Renal pelvis (tissue), 12 donors: ENCODE results near the gene PKD2. TPM values are rescaled to one million over a fixed set of nuclear protein-coding genes. Genes with fewer than 3 reads are reported as not detected.

ENCODE experiments used
- DNase-seq: peaks from one replicate; pipeline ENCODE4 v3.0.0-alpha.2; 2013
- long read RNA-seq, 16 experiments: transcript quantifications; one replicate each; lab custom pipeline, GENCODE V29; 2026
- polyA plus RNA-seq, 3 donors: library from polyadenylated mRNA; unstranded; fragments of 120-200 nt; gene quantifications; one replicate each; pipeline ENCODE4 v1.2.1, GENCODE V29; 2013; ENCODE audit not compliant: insufficient read length in 3 of 3

PKD2 gene
- polyA plus RNA-seq = 10 to 100 TPM; 66.3 to 86.2 (median 68.0) TPM
- long read RNA-seq, donor 1, full-length matches to known transcripts = 5 of 28 reads
- long read RNA-seq, donor 1, partial matches to known transcripts = 23 of 28 reads
- long read RNA-seq, donor 1, other reads (novel, unspliced or antisense) = 0 of 28 reads
- long read RNA-seq, donor 2, full-length matches to known transcripts = 2 of 7 reads
- long read RNA-seq, donor 2, partial matches to known transcripts = 5 of 7 reads
- long read RNA-seq, donor 2, other reads (novel, unspliced or antisense) = 0 of 7 reads
- long read RNA-seq, donor 3, full-length matches to known transcripts = 4 of 4 reads
- long read RNA-seq, donor 3, partial matches to known transcripts = 0 of 4 reads
- long read RNA-seq, donor 3, other reads (novel, unspliced or antisense) = 0 of 4 reads
- long read RNA-seq, donor 4, full-length matches to known transcripts = 3 of 8 reads
- long read RNA-seq, donor 4, partial matches to known transcripts = 5 of 8 reads
- long read RNA-seq, donor 4, other reads (novel, unspliced or antisense) = 0 of 8 reads
- long read RNA-seq, donor 5, full-length matches to known transcripts = 2 of 2 reads
- long read RNA-seq, donor 5, partial matches to known transcripts = 0 of 2 reads
- long read RNA-seq, donor 5, other reads (novel, unspliced or antisense) = 0 of 2 reads
- long read RNA-seq, donor 6, full-length matches to known transcripts = 5 of 42 reads
- long read RNA-seq, donor 6, partial matches to known transcripts = 37 of 42 reads
- long read RNA-seq, donor 6, other reads (novel, unspliced or antisense) = 0 of 42 reads
- long read RNA-seq, donor 7, full-length matches to known transcripts = 8 of 8 reads
- long read RNA-seq, donor 7, partial matches to known transcripts = 0 of 8 reads
- long read RNA-seq, donor 7, other reads (novel, unspliced or antisense) = 0 of 8 reads
- long read RNA-seq, donor 8 = 0 reads
- long read RNA-seq, donor 9, full-length matches to known transcripts = 2 of 10 reads
- long read RNA-seq, donor 9, partial matches to known transcripts = 8 of 10 reads
- long read RNA-seq, donor 9, other reads (novel, unspliced or antisense) = 0 of 10 reads
- long read RNA-seq, donor 10, full-length matches to known transcripts = 4 of 9 reads
- long read RNA-seq, donor 10, partial matches to known transcripts = 5 of 9 reads
- long read RNA-seq, donor 10, other reads (novel, unspliced or antisense) = 0 of 9 reads
- long read RNA-seq, donor 11 = 0 reads
- long read RNA-seq, donor 12, full-length matches to known transcripts = 7 of 47 reads
- long read RNA-seq, donor 12, partial matches to known transcripts = 40 of 47 reads
- long read RNA-seq, donor 12, other reads (novel, unspliced or antisense) = 0 of 47 reads
- long read RNA-seq, donor 13, full-length matches to known transcripts = 4 of 4 reads
- long read RNA-seq, donor 13, partial matches to known transcripts = 0 of 4 reads
- long read RNA-seq, donor 13, other reads (novel, unspliced or antisense) = 0 of 4 reads
- long read RNA-seq, donor 14, full-length matches to known transcripts = 9 of 34 reads
- long read RNA-seq, donor 14, partial matches to known transcripts = 25 of 34 reads
- long read RNA-seq, donor 14, other reads (novel, unspliced or antisense) = 0 of 34 reads
- long read RNA-seq, donor 15, full-length matches to known transcripts = 7 of 17 reads
- long read RNA-seq, donor 15, partial matches to known transcripts = 10 of 17 reads
- long read RNA-seq, donor 15, other reads (novel, unspliced or antisense) = 0 of 17 reads
- long read RNA-seq, donor 16, full-length matches to known transcripts = 1 of 26 reads
- long read RNA-seq, donor 16, partial matches to known transcripts = 25 of 26 reads
- long read RNA-seq, donor 16, other reads (novel, unspliced or antisense) = 0 of 26 reads

DNA sequence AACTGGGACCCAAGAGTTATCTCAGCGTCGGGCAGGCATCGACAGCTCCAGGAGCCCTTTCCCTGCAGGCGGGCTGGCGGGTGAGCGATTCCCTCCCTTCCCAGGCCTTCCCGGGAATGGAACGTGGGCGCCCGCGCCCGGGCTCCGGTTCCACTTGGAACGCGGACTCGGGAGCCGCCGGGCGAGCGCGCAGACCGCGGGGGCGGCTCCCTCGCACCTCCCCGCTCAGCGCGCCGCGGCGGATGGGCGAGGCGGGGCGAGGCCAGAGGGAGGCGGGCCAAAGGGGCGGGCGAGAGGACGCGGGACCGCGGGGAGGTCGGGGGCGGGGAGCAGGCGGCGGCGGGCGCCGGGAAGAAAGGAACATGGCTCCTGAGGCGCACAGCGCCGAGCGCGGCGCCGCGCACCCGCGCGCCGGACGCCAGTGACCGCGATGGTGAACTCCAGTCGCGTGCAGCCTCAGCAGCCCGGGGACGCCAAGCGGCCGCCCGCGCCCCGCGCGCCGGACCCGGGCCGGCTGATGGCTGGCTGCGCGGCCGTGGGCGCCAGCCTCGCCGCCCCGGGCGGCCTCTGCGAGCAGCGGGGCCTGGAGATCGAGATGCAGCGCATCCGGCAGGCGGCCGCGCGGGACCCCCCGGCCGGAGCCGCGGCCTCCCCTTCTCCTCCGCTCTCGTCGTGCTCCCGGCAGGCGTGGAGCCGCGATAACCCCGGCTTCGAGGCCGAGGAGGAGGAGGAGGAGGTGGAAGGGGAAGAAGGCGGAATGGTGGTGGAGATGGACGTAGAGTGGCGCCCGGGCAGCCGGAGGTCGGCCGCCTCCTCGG lies at the start of gene PKD2:
PKD2 (plus strand) TSS at position 332 of the 818 bp plus-strand sequence; CDS start at position 431, 99 bp downstream.
- peak; percentile 78 for DNase-seq

DNA sequence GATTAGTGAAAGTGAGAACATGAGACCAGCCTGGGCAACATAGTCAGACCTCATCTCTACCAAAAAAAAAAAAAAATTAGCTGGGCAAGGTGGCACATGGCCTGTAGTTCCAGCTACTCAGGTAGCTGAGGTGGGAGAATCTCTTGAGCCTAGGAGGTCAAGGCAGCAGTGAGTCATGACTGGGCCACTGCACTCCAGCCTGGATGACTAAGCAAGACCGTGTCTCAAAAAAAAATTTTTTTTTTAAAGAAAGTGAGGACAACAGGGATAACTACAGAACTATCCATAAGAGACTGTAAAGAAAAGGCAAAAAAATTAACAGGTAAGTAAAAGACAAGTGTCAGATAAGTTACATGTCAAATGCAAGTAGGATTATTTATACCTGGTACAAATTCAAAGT lies 45.4 kb upstream of the PKD2 start:
- DNase-seq = no peak

DNA sequence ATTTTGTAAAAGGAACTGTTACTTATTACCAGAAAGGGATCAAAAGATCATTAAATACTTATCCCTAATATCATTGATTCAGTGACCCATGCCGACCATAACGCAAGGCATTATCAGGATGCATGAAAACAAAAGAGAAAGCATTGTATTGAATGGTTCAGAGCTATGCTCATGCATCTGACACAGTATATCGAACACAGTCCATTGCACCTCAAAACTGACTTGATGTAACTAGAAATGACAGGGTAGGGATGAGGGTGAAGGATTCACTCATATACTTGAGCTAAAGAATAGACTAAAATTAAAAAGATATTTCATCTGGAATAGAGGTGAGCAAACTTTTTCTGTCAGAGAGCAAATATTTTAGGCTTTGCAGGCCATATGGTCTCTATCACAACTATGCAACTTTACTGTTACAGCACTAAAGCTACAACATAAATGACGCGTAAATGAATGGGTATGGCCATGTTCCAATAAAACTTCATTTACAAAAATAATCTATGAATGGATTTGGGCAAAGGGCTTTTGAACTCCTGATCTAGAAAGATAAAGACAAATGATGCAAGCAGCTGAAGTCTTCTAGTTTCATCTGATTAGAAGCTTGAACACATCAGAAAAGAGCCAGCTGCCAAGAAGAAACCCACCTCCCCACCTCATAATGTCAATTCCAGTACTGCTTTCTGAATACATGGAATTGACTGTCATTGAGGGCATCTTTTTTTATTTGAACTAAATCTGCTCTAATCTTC lies 44.9 kb upstream of the PKD2 start:
- DNase-seq = no peak

DNA sequence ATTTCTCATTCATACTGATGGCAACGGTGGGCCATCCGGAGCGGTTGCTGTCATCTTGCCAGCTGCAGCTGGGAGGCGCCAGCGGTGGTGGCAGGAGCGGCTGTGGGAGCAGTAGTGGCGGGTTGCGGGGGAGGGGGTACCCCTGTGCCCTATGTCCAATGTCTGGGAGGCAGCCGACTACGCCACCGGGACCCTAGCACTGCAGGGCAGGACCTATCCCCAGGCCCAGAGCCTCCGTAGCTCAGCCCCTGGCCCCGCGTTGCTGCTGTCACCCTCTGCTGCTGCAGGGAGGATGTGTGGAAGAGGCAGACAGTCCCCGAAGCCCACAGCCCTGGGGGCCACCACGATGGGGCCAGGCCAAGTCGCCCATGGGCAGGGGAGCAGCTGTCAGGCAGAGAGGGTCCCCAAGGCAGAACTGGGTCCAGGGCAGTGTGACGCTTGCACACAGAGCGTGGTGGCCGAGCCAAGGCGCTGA lies 41.9 kb upstream of the PKD2 start:
- no peak for DNase-seq

DNA sequence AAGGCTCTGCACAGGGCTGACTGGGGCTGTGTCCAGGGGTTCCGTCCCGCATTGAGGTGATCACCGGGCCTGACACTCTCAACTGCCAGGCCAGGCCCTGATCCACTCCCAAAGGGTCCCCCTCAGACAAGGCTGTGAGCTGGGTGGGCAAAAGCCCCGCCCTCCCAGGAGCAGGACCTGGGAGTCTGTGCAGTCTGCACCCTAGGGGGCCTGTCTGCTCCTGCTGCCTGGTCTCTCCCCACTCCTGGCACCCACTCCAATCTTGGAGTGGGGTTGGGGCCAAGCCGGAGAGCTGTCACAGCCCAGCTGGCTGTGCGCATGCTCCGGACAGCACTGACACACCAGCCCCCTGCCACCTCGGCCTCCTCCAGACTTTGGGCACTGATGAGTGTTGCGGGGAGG lies 41.3 kb upstream of the PKD2 start:
- DNase-seq = no peak

DNA sequence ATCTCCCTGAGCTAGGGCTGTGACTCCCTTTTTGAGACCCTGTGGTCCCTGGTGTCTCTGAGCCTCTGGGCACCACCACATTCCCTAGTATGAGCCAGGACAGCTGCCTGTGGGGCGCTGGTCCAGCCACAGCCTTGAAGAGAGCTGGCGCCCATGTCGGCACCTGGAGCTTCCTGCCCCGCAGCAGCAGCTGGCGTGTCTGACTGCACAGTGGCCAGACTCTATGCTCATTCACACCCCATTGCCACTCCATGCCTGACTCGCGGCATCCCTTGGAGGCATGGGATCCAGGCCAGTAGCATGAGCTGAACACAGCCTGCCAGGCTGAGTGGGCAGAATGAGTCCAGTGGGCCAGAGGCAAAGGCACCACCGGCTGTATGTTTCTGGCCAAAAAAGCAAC lies 40.2 kb upstream of the PKD2 start:
- DNase-seq = no peak

DNA sequence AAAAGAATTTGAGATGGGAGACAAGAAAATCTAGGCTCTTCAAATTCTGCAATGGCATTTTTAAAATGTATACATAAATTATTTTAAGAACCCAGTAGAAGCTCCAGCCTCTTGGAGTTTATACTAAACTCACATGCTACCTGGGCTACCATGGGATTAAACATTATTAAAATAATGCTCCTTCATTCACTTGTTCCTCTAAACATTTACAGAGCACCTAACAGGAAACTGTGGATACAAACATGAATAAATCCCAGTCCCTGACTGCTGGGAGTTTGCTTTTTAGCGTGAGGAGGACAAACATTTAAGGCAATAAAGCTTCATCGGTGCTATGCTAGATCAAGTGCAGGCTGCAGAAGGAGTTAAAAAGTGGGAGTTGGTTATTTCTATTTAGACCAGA lies 37.3 kb upstream of the PKD2 start:
- DNase-seq = no peak

DNA sequence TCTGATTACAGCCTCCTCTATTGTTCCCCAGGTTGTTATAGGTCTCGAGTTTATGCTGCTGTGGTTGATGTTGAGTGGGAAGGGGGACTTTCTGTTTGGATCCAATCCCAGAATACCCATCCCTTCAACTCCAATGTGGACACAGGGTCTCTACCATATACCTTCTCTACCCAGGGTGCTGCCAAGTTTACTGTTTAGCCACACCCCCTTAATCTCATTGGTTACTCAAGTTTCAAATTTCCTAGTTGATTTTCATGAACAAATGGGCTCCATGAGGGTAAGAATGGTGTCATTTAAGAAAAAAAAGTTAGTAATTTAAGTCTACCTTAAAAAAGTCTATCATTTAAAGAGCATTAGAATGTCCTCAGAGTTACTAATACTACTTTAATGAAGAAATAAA lies 35.6 kb upstream of the PKD2 start:
- no peak for DNase-seq

DNA sequence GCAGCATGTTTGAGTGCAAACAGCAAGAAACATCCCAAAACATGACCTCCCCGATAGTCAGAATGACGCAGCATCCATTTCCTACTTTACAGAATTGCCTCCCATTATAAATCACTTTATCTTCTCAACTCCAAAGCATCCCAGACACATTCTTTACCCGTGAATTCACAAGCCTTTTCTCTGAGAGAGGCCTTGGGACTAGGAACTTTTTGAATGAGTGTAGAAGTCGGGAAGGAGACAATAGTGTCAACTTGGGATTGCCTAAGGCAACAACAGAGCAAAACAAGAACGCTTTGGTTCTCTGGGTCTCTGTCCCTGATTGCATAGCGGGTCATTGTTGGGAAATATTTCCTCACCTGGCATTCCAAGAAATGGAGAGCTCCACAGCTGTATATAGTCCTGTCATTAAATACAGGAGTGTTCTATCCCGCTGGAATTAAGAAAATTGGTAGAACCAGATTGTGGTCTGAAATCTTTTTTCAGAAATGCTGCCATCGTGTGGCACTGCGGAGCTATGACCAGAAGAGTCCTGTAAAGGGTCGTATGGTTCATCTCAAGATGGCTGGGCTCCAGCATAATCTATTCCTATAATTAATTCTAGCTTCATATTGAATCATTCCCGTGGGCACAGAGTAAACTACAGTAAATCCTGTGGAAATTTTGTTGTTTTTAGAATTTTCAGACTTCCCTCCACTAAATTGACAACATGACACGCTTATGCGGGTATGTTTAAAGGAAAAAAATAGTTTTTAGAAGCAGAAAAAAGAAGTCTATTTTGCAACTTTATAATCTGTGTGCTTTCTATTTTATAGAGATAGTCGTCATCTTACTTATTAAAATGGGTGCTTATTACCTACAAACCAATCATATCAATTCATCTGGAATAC lies 33.9 kb upstream of the PKD2 start:
- peak; percentile 65 for DNase-seq

DNA sequence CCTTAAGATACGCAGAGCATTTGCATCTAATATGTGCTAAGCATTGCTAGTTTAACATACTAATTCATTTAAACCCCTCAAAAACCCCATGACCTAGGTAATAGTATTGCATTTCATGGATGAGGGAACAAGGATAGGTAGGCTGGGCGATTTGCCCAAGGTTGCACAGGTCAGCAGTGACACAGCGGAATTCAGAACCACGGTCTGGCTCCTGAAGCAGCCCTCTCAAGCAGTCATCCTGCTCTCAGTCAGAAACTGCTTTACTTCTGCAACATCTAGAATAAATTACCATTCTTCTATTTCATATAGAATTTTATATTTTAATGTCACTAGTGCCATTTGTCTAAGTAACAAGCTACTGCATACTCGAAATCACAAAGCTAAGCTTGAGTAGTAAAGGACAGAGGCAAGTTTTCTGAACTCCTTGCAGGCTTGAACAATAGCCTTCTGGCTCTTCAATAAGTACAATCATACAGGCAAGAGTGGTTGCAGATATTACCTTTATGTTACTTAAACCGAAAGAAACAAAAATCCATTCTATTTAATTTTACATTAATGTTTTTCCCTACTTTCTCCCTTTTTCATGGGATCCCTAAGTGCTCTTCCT lies 32.5 kb upstream of the PKD2 start:
- DNase-seq = no peak

DNA sequence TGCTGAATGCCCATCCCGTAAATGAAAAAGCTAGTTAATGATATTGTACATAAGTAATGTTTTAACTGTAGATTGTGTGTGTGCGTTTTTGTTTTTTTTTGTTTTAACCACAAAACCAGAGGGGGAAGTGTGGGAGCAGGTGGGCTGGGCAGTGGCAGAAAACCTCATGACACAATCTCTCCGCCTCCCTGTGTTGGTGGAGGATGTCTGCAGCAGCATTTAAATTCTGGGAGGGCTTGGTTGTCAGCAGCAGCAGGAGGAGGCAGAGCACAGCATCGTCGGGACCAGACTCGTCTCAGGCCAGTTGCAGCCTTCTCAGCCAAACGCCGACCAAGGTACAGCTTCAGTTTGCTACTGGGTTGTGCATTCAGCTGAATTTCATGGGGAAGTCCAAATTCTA lies 32.0 kb upstream of the PKD2 start, which contains the start of gene SPP1:
SPP1 (plus strand) TSS at position 249 of the 400 bp plus-strand sequence. CDS start 1,182 bp downstream, outside the sequence.
- no peak for DNase-seq

DNA sequence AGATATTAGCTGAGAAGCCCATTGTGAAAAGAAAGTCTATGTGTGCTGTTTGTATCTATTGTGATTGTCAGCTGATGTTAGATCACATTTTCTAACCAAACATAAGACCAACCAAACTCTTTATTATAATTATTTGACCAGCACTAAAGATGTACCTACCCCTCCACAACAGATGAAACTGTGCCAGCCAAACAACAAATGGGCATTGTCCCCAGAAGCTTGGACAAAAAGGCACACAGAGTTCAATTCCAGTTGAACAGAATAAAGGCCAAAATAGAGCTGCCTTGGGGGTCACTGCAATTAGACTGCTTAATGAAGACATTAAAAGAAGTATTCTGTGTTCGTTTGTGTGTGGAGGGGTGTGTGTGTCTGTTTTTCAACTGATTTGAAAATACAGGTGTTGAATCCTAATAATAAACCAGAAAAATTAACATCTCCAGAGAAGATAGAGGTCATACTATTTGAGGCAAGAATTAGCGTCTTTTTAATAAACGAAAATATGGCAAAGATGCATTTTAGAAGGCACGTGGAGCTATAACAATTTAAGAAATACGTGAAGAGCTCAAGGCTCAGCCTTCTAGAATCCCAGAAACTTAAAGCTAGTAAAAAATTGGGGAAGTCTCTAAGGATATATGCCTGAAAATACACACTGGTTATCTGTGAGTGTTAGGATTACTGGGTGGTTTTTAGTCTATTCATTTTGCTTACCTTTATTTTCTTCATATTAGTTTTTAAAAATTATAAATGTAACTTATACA lies 29.7 kb upstream of the PKD2 start:
- no peak for DNase-seq

DNA sequence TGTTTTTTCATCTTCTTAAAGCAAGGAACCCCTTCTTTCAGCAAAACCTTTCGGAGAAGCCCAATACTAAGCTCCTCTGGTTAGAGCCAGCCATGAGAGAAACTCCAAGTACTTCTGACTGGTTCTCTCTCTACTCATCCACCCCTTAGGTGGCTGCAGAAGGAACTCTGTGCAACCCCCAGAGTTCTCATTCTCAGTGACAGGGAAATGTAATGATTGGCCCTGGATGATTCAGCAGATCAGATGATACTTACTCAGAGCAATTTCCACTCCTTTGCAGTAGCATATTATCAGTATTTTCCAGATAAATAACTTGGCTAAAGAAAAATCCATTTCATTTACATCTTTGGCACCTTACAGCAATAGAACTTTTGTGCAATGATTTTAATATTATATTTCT lies 28.8 kb upstream of the PKD2 start:
- no peak for DNase-seq

DNA sequence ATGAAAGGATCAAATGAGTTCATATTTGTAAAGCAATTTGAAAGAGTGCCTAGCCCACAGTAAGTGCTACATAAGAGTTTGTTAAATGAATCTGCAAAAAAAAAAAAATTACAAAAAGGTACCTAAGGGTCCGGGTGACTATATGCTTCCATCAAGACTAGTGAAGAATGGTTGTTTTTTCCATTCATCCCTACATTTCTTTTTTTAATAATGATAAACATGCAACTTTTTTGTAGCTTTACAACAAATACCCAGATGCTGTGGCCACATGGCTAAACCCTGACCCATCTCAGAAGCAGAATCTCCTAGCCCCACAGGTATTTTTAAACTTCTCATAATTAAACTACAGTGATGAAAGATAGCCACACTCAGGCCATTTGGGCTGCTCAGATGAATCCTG lies 27.6 kb upstream of the PKD2 start:
- DNase-seq = no peak

DNA sequence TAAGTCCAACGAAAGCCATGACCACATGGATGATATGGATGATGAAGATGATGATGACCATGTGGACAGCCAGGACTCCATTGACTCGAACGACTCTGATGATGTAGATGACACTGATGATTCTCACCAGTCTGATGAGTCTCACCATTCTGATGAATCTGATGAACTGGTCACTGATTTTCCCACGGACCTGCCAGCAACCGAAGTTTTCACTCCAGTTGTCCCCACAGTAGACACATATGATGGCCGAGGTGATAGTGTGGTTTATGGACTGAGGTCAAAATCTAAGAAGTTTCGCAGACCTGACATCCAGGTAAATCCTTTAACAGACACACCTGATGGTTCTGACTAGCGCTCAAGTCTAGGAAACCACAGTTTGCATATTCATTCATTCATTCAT lies 25.9 kb upstream of the PKD2 start:
- no peak for DNase-seq

DNA sequence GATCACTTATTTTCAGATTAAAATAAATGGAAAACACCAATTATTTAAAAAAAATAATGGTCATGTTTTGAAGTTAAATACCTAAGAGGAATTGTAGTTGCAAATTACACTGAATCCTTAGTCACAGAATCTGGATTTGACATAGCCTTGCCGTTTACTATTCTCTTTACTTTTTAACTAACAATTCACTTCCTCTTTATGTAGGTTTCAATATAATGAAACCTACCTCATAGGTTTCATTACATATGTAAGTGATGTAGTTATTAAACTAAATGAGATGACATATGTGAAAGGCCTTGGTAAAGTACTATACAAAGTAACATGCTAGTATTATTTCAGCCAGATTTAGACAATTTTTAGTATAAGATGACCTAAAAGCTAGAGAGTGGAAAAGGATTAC lies 25.4 kb upstream of the PKD2 start:
- no peak for DNase-seq
